IMR-90 (cell line): ENCODE results near the gene MOB3B. TPM values are rescaled to one million over a fixed set of nuclear protein-coding genes. Genes with fewer than 3 reads are reported as not detected.

ENCODE experiments used
- ATAC-seq: fragments of 200-7000 bp; cut with Tn5 transposase; 2 replicates; pipeline ENCODE4 v1.9.1; 2020; ENCODE audit warnings: low read depth, mild to moderate bottlenecking, moderate library complexity
- BruUV-seq: library from RNA; stranded (reverse); fragments of 400-500 nt; replicated peaks from 2 replicates; lab custom pipeline; 2021; lab: Mats Ljungman, UMichigan
- CTCF ChIA-PET: fragments of 300-600 bp; formaldehyde crosslinking; extraction: SDS; loops from one replicate; lab custom pipeline; 2021; ENCODE audit warnings: antibody characterized with exemption; lab: Yijun Ruan, JAX
- POLR2A ChIA-PET: fragments of 300-600 bp; sonication (Branson Sonifier 250); formaldehyde crosslinking; loops from one replicate; lab custom pipeline; 2022; ENCODE audit warnings: antibody characterized with exemption; ENCODE audit not compliant: unreplicated experiment; lab: Charles Lee
- DNase-seq: peaks from one replicate; pipeline ENCODE4 v3.0.0; 2013
- H2AFZ ChIP-seq: replicated peaks from 2 replicates; pipeline ENCODE3; 2013; ENCODE audit warnings: low read length, mild to moderate bottlenecking; ENCODE audit not compliant: poor library complexity
- H2AK5ac ChIP-seq: 2 replicates; pipeline ENCODE4 v1.6.1; 2013; ENCODE audit warnings: low read depth, low read length, inconsistent platforms
- H2AK9ac ChIP-seq: replicated peaks from 2 replicates; pipeline ENCODE3; 2013; ENCODE audit warnings: mild to moderate bottlenecking, low read depth, low read length, moderate library complexity; ENCODE audit not compliant: poor library complexity
- H2BK120ac ChIP-seq: 2 replicates; pipeline ENCODE4 v1.6.1; 2013; ENCODE audit warnings: low read depth, low read length, inconsistent platforms
- H2BK15ac ChIP-seq: 3 replicates; pipeline ENCODE4 v1.6.1; 2013; ENCODE audit warnings: low read depth, low read length, inconsistent platforms
- H2BK20ac ChIP-seq: 2 replicates; pipeline ENCODE4 v1.6.1; 2013; ENCODE audit warnings: low read depth, mild to moderate bottlenecking, inconsistent platforms, low read length, moderate library complexity
- H2BK5ac ChIP-seq: 2 replicates; pipeline ENCODE4 v1.6.1; 2013; ENCODE audit warnings: mild to moderate bottlenecking, low read depth, low read length, inconsistent platforms; ENCODE audit not compliant: poor library complexity, severe bottlenecking
- H3K14ac ChIP-seq: replicated peaks from 2 replicates; pipeline ENCODE4 v1.6.1; 2013; ENCODE audit warnings: low read depth, low read length, inconsistent platforms
- H3K18ac ChIP-seq: 2 replicates; pipeline ENCODE4 v1.6.1; 2013; ENCODE audit warnings: low read depth, low read length, control low read depth
- H3K23ac ChIP-seq: 2 replicates; pipeline ENCODE4 v1.6.1; 2013; ENCODE audit warnings: low read depth, low read length, inconsistent platforms
- H3K27ac ChIP-seq: 2 replicates; pipeline ENCODE4 v1.5.1; 2013; ENCODE audit warnings: mild to moderate bottlenecking, control low read depth, low read length; ENCODE audit not compliant: insufficient read depth
- H3K27me3 ChIP-seq: 2 replicates; pipeline ENCODE4 v1.6.1; 2013; ENCODE audit warnings: low read length; ENCODE audit not compliant: control insufficient read depth, insufficient read depth
- H3K36me3 ChIP-seq: 2 replicates; pipeline ENCODE4 v1.6.1; 2013; ENCODE audit warnings: low read length, mixed read lengths; ENCODE audit not compliant: control insufficient read depth, insufficient read depth
- H3K4ac ChIP-seq: 2 replicates; pipeline ENCODE4 v1.6.1; 2013; ENCODE audit warnings: low read depth, low read length, inconsistent platforms
- H3K4me1 ChIP-seq: 2 replicates; pipeline ENCODE4 v1.6.1; 2013; ENCODE audit warnings: low read length, mixed read lengths; ENCODE audit not compliant: control insufficient read depth, insufficient read depth
- H3K4me2 ChIP-seq: 2 replicates; pipeline ENCODE4 v1.6.1; 2013; ENCODE audit warnings: low read depth, mild to moderate bottlenecking, control low read depth, low read length, moderate library complexity
- H3K4me3 ChIP-seq: 2 replicates; pipeline ENCODE4 v1.5.1; 2013; ENCODE audit warnings: low read depth, mild to moderate bottlenecking, control low read depth, low read length, moderate library complexity; ENCODE audit not compliant: insufficient read depth
- H3K56ac ChIP-seq: 2 replicates; pipeline ENCODE4 v1.6.1; 2013; ENCODE audit warnings: low read length, inconsistent platforms; ENCODE audit not compliant: insufficient read depth; ENCODE audit errors: extremely low read depth
- H3K79me1 ChIP-seq, 2 experiments: 2 replicates each; pipeline ENCODE4 v1.6.1; 2013; ENCODE audit warnings: low read length in 2 of 2, inconsistent platforms in 1 of 2, low read depth in 1 of 2
- H3K9ac ChIP-seq: 2 replicates; pipeline ENCODE4 v1.6.1; 2013; ENCODE audit warnings: low read depth, low read length, control low read depth
- H3K9me1 ChIP-seq: 2 replicates; pipeline ENCODE4 v1.6.1; 2013; ENCODE audit warnings: low read length, inconsistent platforms; ENCODE audit not compliant: insufficient read depth
- H3K9me3 ChIP-seq: 2 replicates; pipeline ENCODE4 v1.6.1; 2013; ENCODE audit warnings: low read length; ENCODE audit not compliant: control insufficient read depth, insufficient read depth
- H4K20me1 ChIP-seq: 2 replicates; pipeline ENCODE4 v1.6.1; 2013; ENCODE audit warnings: low read length, inconsistent platforms; ENCODE audit not compliant: insufficient read depth
- H4K5ac ChIP-seq: 2 replicates; pipeline ENCODE4 v1.6.1; 2013; ENCODE audit warnings: mild to moderate bottlenecking, low read depth, low read length, control low read depth
- H4K8ac ChIP-seq, 2 experiments: 2 replicates each; pipeline ENCODE4 v1.6.1; 2013; ENCODE audit warnings: low read depth in 2 of 2, low read length in 2 of 2, control low read depth in 1 of 2, inconsistent platforms in 1 of 2
- H4K91ac ChIP-seq: 2 replicates; pipeline ENCODE4 v1.6.1; 2013; ENCODE audit warnings: low read depth, low read length, inconsistent platforms; ENCODE audit not compliant: insufficient read depth
- CHD1 ChIP-seq: IDR thresholded peaks from 2 replicates; pipeline ENCODE4 v1.6.1; 2012; ENCODE audit warnings: low read depth, low read length, improper control_type of control experiment
- MAZ ChIP-seq: IDR thresholded peaks from 2 replicates; pipeline ENCODE4 v1.6.1; 2012; ENCODE audit warnings: low read depth, mild to moderate bottlenecking, low read length, improper control_type of control experiment, moderate library complexity, borderline replicate concordance
- NFE2L2 ChIP-seq: fragments of 150-350 bp; IDR thresholded peaks from 2 replicates; pipeline ENCODE4 v1.6.1; 2016; ENCODE audit warnings: low read depth, mild to moderate bottlenecking, low read length
- RAD21 ChIP-seq: IDR thresholded peaks from 2 replicates; pipeline ENCODE4 v1.6.1; 2012; ENCODE audit warnings: low read length, improper control_type of control experiment
- RFX5 ChIP-seq: IDR thresholded peaks from 2 replicates; pipeline ENCODE4 v1.8.0; 2012; ENCODE audit warnings: low read depth, mild to moderate bottlenecking, low read length, moderate library complexity
- WGBS, 2 experiments: methylation state at CpG; one replicate each; pipeline versions ENCODE4 v1.1.5 to v1.1.7; 2013; ENCODE audit warnings: missing lambda C conversion rate in 2 of 2; ENCODE audit not compliant: insufficient read length in 1 of 2; ENCODE audit errors: extremely low coverage in 2 of 2; 5-methylcytosine and 5-hydroxymethylcytosine counted together
- dilution Hi-C: fragments of 300-500 bp; cut with HindIII; formaldehyde crosslinking; loops from one replicate; pipeline ENCODE4 v1.14.3; 2018; ENCODE audit warnings: low sequenced_read_pairs; ENCODE audit not compliant: unreplicated experiment
- in situ Hi-C: fragments of 300-500 bp; cut with MboI; formaldehyde crosslinking; loops from 3 replicates; pipeline ENCODE4 v1.14.3; 2019; ENCODE audit warnings: low sequenced_read_pairs, inconsistent platforms, mixed read lengths
- intact Hi-C: fragments of 100-400 bp; cut with micrococcal nuclease; formaldehyde crosslinking; loops from 2 replicates; pipeline ENCODE4 v1.10.0; 2022
- polyA plus RNA-seq, 3 experiments: library from polyadenylated mRNA; depleted of rRNA; stranded (reverse); fragments of >200 nt; gene quantifications; 2 replicates each; pipeline ENCODE4 v1.2.3, GENCODE V29; 2012; ENCODE audit warnings: low replicate concordance in 1 of 3
- total RNA-seq: library from RNA; depleted of rRNA; stranded (reverse); fragments of >200 nt; gene quantifications from 2 replicates; pipeline ENCODE4 v1.2.3, GENCODE V29; 2012
- TF ChIP-seq, protein P1 (sequence below): fragments of 150-350 bp; IDR thresholded peaks from 2 replicates; pipeline ENCODE4 v1.6.1; 2017; ENCODE audit warnings: mild to moderate bottlenecking, antibody characterized with exemption, low read length, low read depth

MOB3B gene
- total and polyA plus RNA-seq, 2 of the 4 experiments (the other 2 are of a cell fraction) = under 0.01 to 0.02 TPM

DNA sequence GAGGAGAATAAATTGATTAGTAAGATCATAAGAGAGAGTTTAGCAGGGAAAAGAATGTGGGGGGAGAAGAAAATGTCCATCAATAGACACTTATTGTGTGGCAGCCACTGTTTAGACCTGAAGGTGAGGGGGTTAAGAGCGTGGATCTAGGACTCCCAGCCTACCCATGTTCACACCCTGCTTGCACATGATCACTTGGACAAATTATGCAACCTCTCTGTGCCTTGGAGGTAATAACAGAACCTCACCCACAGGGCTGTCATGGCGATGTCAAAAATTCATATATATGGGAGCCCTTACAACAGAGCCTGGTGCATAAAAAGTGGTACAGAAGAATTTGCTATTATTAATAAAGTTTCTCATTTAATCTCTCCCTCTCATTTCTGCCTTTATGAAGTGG is 146.6 kb downstream of the MOB3B start:
- no peak overlapping the region for H2AK5ac ChIP-seq
- no peak overlapping the region for H2AK9ac ChIP-seq
- H3K27ac ChIP-seq = no peak overlapping the region
- no peaks in the 10 kb centered on the region for H3K9me1 ChIP-seq
- ChIA-PET CTCF (no interaction called here), POLR2A (no interaction called here)
- H3K56ac ChIP-seq = no peak overlapping the region
- no peak overlapping the region for H2BK120ac ChIP-seq
- no peak overlapping the region for H4K8ac ChIP-seq
- H4K5ac ChIP-seq = no peak overlapping the region
- TF ChIP-seq RFX5 = no peak
- no peak for TF ChIP-seq CHD1
- TF ChIP-seq, protein P1, sequence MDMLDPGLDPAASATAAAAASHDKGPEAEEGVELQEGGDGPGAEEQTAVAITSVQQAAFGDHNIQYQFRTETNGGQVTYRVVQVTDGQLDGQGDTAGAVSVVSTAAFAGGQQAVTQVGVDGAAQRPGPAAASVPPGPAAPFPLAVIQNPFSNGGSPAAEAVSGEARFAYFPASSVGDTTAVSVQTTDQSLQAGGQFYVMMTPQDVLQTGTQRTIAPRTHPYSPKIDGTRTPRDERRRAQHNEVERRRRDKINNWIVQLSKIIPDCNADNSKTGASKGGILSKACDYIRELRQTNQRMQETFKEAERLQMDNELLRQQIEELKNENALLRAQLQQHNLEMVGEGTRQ = no peak
- TF ChIP-seq MAZ = no peak
- TF ChIP-seq NFE2L2 = no peak
- TF ChIP-seq RAD21 = no peak
- H4K20me1 ChIP-seq = no peaks in the 10 kb centered on the region
- H3K36me3 ChIP-seq = no peaks in the 10 kb centered on the region
- no peak overlapping the region for H3K9ac ChIP-seq
- no peak overlapping the region for H4K91ac ChIP-seq
- DNase-seq (no peak), ATAC-seq (no peak)
- H2AFZ ChIP-seq = no peak overlapping the region
- H2BK20ac ChIP-seq = no peak overlapping the region
- no peaks in the 10 kb centered on the region for H3K9me3 ChIP-seq
- H3K18ac ChIP-seq = no peak overlapping the region
- no CpG with 5 or more reads among the region's 2 CpGs for WGBS, 2 experiments
- no peaks in the 10 kb centered on the region for H3K4me1 ChIP-seq
- H3K14ac ChIP-seq = no peak overlapping the region
- H3K79me1 ChIP-seq = no peaks in the 10 kb centered on the region
- no peak overlapping the region for H3K4ac ChIP-seq
- no TSS peak for BruUV-seq
- no peak overlapping the region for H2BK5ac ChIP-seq
- H2BK15ac ChIP-seq = no peak overlapping the region
- H3K4me2 ChIP-seq = no peak overlapping the region
- H3K23ac ChIP-seq = no peak overlapping the region
- dilution Hi-C loops = no loop called here
- intact Hi-C loops = no loop called here
- H3K4me3 ChIP-seq = no peak overlapping the region
- in situ Hi-C loops = no loop called here
- H3K27me3 ChIP-seq = peaks cover 3% of the 10 kb centered on the region; the same call in 1 of the 2 replicates
